HG03039 (cell line): ENCODE data around the gene OR1A2.
"Not testable (repeated sequence)": the region's sequence is repeated elsewhere in the genome, so short reads cannot be mapped to it uniquely, and the experiment has no call there.

Experiments
- ATAC-seq: cut with Tn5 transposase; IDR thresholded peaks from one replicate; pipeline ENCODE4 v1.9.1; 2021; ENCODE audit warnings: mild to moderate bottlenecking, moderate library complexity; ENCODE audit not compliant: unreplicated experiment

OR1A2 gene

GRCh38 chr17:3197219-3197618 is at the start of gene OR1A2:
Gene OR1A2 (plus strand): TSS chr17:3197519. CDS start chr17:3197519, 0 bp downstream.
- no peak for ATAC-seq

- no peak for ATAC-seq
Measured at GRCh38 chr17:3157218-3157617, 40.1 kb upstream of the OR1A2 start.

GRCh38 chr17:3167574-3167973 is 29.7 kb upstream of the OR1A2 start:
- ATAC-seq = no peak

GRCh38 chr17:3189961-3190360 is 7.4 kb upstream of the OR1A2 start:
- no peak for ATAC-seq

- no peak for ATAC-seq
Measured at GRCh38 chr17:3207367-3207766, 10.0 kb downstream of the OR1A2 start, which contains the start of gene OR1A1. Gene OR1A1 (plus strand): TSS chr17:3207667. CDS start chr17:3215621, 7,954 bp downstream.

GRCh38 chr17:3208484-3208883 is 11.2 kb downstream of the OR1A2 start:
- ATAC-seq = no peak

- no peak for ATAC-seq
Measured at GRCh38 chr17:3213001-3213400, 15.7 kb downstream of the OR1A2 start.

GRCh38 chr17:3213587-3213986 is 16.3 kb downstream of the OR1A2 start:
- no peak for ATAC-seq

GRCh38 chr17:3219978-3220377 is 22.7 kb downstream of the OR1A2 start:
- not testable (repeated sequence) for ATAC-seq

GRCh38 chr17:3221850-3222249 is 24.5 kb downstream of the OR1A2 start:
- no peak for ATAC-seq

GRCh38 chr17:3222505-3222904 is 25.2 kb downstream of the OR1A2 start:
- ATAC-seq = no peak

GRCh38 chr17:3224721-3225352 is 27.5 kb downstream of the OR1A2 start:
- not testable (repeated sequence) for ATAC-seq

GRCh38 chr17:3232300-3232699 is 35.0 kb downstream of the OR1A2 start:
- not testable (repeated sequence) for ATAC-seq

GRCh38 chr17:3238685-3239084 is 41.4 kb downstream of the OR1A2 start:
- not testable (repeated sequence) for ATAC-seq

GRCh38 chr17:3241044-3241443 is 43.7 kb downstream of the OR1A2 start:
- not testable (repeated sequence) for ATAC-seq

- ATAC-seq = not testable (repeated sequence)
Measured at GRCh38 chr17:3244841-3245240, 47.5 kb downstream of the OR1A2 start.
